GM19438 (cell line): ENCODE measurements around the gene MRPS23.

ENCODE experiments used
- ATAC-seq: cut with Tn5 transposase; IDR thresholded peaks from one replicate; pipeline ENCODE4 v1.9.1; 2021; ENCODE audit warnings: low read depth; ENCODE audit not compliant: unreplicated experiment

Gene MRPS23

GRCh38 chr17:57806167-57806830 is 43.5 kb downstream of the MRPS23 start:
- no peak for ATAC-seq

- ATAC-seq: no peak
Measured at GRCh38 chr17:57803021-57803420, 46.8 kb downstream of the MRPS23 start.

- ATAC-seq: no peak
Measured at GRCh38 chr17:57801044-57801711, 48.7 kb downstream of the MRPS23 start.

DNA sequence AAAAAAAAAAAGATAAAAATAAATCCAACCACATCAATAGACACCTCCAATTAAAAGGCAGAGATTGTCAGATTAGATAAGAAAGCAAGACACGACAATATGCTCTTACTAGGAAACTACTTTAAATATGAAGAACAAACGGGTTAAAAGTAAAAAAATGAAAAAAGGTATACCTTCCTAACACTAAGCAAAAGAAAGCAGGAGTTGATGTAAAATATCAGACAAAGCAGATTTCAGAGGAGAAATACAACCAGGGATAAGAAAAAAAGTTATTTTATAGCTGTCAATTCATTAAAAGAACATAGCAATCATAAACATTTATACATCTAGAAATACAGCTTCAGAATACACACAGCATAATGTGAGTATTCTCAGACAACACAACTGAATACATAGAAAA is 55.0 kb downstream of the MRPS23 start:
- no peak for ATAC-seq

DNA sequence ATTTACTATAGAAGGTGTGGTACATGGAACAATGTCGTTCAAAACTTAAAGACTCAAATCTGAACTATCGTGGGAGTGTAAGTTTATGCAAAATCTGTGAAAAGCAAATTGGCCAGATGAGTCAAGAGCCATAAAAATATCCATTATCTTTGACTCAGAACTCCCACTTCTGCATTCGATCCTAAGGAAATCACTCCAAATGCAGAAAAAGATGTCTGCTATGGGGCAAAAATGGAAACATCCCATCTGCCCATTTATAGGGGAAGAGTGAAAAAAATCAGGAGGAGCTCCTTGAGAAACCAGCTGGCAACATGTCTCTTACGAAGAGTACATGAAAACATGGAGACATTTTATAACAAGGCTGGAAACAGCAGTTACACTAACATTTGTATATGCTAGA is 61.1 kb downstream of the MRPS23 start:
- no peak for ATAC-seq

- no peak for ATAC-seq
Measured at GRCh38 chr17:57785022-57785421, 64.8 kb downstream of the MRPS23 start.
